A673 (cell line): ENCODE results near the gene MACROD1.

Experiments
- EZH2 ChIP-seq: fragments of 200-600 bp; sonication (generic); IDR thresholded peaks from 2 replicates; pipeline ENCODE4 v1.6.1; 2017; ENCODE audit warnings: borderline replicate concordance, low read depth, mild to moderate bottlenecking, mixed read lengths, antibody characterized with exemption, low read length; ENCODE audit not compliant: poor library complexity, severe bottlenecking
- TF ChIP-seq, protein P1 (sequence below): fragments of 300-800, 200-600 bp; sonication (generic); conservative IDR thresholded peaks from 2 replicates; pipeline ENCODE4 v1.5.1; 2017; ENCODE audit warnings: low read depth, mild to moderate bottlenecking, antibody characterized with exemption, low read length, moderate library complexity, mixed read lengths

DNA sequence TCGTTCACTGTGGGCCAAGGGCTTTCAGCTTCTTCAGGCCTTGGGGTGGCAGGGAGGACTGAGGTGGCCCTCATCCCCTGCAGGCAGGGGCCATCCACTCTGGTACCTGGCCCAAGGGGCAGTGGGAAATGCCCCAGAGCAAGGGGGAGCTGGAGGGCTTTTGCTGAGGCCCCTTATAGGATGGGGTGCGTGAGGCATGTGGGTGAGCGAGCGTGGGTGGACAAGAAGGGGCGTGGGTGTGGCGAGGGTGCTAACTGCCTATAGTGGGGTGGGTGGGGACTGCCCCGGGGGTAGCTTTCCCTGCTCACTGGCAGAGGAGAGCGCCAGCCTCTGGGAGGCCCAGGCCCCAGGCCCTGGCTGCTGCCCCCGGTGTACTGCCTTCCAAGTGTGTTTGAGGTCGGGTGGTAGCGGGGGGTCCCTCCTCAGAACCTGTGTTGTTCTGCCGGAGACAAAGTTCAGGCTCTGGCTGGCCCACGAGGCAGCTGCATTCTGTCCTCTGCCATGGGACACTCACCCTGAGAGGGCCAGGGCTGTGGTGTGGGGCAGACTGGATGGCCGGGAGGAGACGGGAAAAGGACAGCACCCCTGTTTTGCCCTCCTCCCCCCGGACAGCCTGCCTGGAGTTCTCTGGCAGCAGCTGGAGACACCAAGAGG, 126.8 kb downstream of the MACROD1 start:
- TF ChIP-seq, protein P1, sequence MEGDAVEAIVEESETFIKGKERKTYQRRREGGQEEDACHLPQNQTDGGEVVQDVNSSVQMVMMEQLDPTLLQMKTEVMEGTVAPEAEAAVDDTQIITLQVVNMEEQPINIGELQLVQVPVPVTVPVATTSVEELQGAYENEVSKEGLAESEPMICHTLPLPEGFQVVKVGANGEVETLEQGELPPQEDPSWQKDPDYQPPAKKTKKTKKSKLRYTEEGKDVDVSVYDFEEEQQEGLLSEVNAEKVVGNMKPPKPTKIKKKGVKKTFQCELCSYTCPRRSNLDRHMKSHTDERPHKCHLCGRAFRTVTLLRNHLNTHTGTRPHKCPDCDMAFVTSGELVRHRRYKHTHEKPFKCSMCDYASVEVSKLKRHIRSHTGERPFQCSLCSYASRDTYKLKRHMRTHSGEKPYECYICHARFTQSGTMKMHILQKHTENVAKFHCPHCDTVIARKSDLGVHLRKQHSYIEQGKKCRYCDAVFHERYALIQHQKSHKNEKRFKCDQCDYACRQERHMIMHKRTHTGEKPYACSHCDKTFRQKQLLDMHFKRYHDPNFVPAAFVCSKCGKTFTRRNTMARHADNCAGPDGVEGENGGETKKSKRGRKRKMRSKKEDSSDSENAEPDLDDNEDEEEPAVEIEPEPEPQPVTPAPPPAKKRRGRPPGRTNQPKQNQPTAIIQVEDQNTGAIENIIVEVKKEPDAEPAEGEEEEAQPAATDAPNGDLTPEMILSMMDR: no peak
- no peak for TF ChIP-seq EZH2
